Panc1 (cell line): ENCODE data around the gene HGD. TPM values are rescaled to one million over a fixed set of nuclear protein-coding genes. Genes with fewer than 3 reads are reported as not detected.

Experiments used
- ATAC-seq: fragments of 200-7000 bp; cut with Tn5 transposase; 2 replicates; pipeline ENCODE4 v1.9.1; 2020; ENCODE audit warnings: mild to moderate bottlenecking, moderate library complexity
- BruUV-seq: library from RNA; stranded (reverse); fragments of 400-500 nt; replicated peaks from 2 replicates; lab custom pipeline; 2021; lab: Mats Ljungman, UMichigan
- CTCF ChIA-PET: fragments of 300-600 bp; sonication (Branson Sonifier 250); formaldehyde crosslinking; loops from one replicate; lab custom pipeline; 2022; ENCODE audit warnings: antibody characterized with exemption; lab: Charles Lee
- POLR2A ChIA-PET: fragments of 300-600 bp; sonication (Branson Sonifier 250); formaldehyde crosslinking; loops from one replicate; lab custom pipeline; 2022; ENCODE audit warnings: antibody characterized with exemption; lab: Charles Lee
- DNase-seq: peaks from one replicate; pipeline ENCODE4 v3.0.0-alpha.2; 2010; ENCODE audit warnings: low read depth, low spot score
- H3K27ac ChIP-seq: 2 replicates; pipeline ENCODE4 v1.5.1; 2011; ENCODE audit warnings: mild to moderate bottlenecking, low read length, inconsistent platforms
- H3K27me3 ChIP-seq: fragments of 200-500 bp; sonication (Bioruptor generic); 2 replicates; pipeline ENCODE4 v1.6.0; 2014; ENCODE audit warnings: low read length, inconsistent platforms; ENCODE audit not compliant: control insufficient read depth, insufficient read depth
- H3K36me3 ChIP-seq: fragments of 200-500 bp; sonication (Bioruptor generic); 2 replicates; pipeline ENCODE4 v1.5.1; 2014; ENCODE audit warnings: inconsistent platforms, mild to moderate bottlenecking, low read length, moderate library complexity; ENCODE audit not compliant: control insufficient read depth, insufficient read depth
- H3K4me1 ChIP-seq: 2 replicates; pipeline ENCODE4 v1.5.1; 2011; ENCODE audit warnings: inconsistent platforms, mild to moderate bottlenecking, low read length, moderate library complexity; ENCODE audit not compliant: control insufficient read depth, insufficient read depth
- H3K4me3 ChIP-seq, 2 experiments: 2 replicates each; pipeline ENCODE4 v1.5.1; 2011 to 2012; ENCODE audit warnings: low read depth in 2 of 2, low read length in 2 of 2, mild to moderate bottlenecking in 2 of 2, inconsistent platforms in 1 of 2, moderate library complexity in 1 of 2
- H3K9me3 ChIP-seq: fragments of 200-500 bp; sonication (Bioruptor generic); 2 replicates; pipeline ENCODE4 v1.5.1; 2014; ENCODE audit warnings: low read depth, mild to moderate bottlenecking, inconsistent platforms, low read length, moderate library complexity; ENCODE audit not compliant: control insufficient read depth, insufficient read depth
- POLR2AphosphoS5 ChIP-seq: IDR thresholded peaks from 2 replicates; pipeline ENCODE4 v1.6.1; 2012; ENCODE audit warnings: mild to moderate bottlenecking, low read depth, low read length, moderate library complexity
- SIN3A ChIP-seq: IDR thresholded peaks from 2 replicates; pipeline ENCODE4 v1.6.1; 2012; ENCODE audit warnings: low read depth, mild to moderate bottlenecking, low read length, moderate library complexity, borderline replicate concordance; ENCODE audit not compliant: insufficient read depth
- TCF7L2 ChIP-seq: IDR thresholded peaks from 2 replicates; pipeline ENCODE4 v1.6.1; 2011; ENCODE audit warnings: mild to moderate bottlenecking, low read depth, low read length, inconsistent platforms
- in situ Hi-C: cut with HindIII; loops from 2 replicates; pipeline ENCODE4 v1.10.0; 2016; ENCODE audit warnings: low sequenced_read_pairs, low pct_unique_long_range_greater_than_20kb
- intact Hi-C: fragments of 100-400 bp; cut with micrococcal nuclease; formaldehyde crosslinking; loops from one replicate; pipeline ENCODE4 v1.10.0; 2022; ENCODE audit not compliant: unreplicated experiment
- total RNA-seq: library from RNA; stranded (reverse); gene quantifications from one replicate; pipeline ENCODE4 v1.2.1, GENCODE V29; 2021; ENCODE audit not compliant: unreplicated experiment
- TF ChIP-seq, protein P1 (sequence below): fragments of 450-650 bp; IDR thresholded peaks from 2 replicates; pipeline ENCODE4 v1.5.1; 2017; ENCODE audit warnings: mild to moderate bottlenecking
- TF ChIP-seq, protein P2 (sequence below), 2 experiments: IDR thresholded peaks; 2 replicates each; pipeline ENCODE4 v1.6.1; 2011 to 2012; ENCODE audit warnings: low read depth in 2 of 2, control low read depth in 1 of 2, low read length in 1 of 2, mild to moderate bottlenecking in 1 of 2, moderate library complexity in 1 of 2; ENCODE audit not compliant: insufficient read depth in 1 of 2

Gene HGD
- total RNA-seq, 1 experiment from 2014 or later, result 0.59 TPM

DNA sequence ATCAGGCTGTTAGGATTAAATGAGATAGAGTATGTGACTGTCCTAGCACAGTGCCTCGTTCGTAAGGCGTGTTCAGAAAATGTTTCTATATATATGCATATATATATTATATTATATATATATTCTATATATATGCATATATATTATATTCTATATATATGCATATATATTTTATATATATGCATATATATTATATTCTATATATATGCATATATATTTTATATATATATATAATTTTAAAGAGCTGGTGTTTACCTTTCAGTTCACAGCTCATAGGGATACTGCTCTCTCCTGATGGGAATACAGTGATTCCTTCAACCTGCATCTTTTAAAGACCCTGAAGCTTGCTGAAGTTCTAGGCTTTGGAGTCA lies 85.2 kb downstream of the HGD start:
- peaks cover 28% of the 10 kb centered on the region for H3K36me3 ChIP-seq
- H3K4me1 ChIP-seq, result peaks cover 14% of the 10 kb centered on the region
- H3K4me3 ChIP-seq, result peak overlapping the region; percentile 90 to 95
- CTCF ChIA-PET, result interaction anchor here (0.5 to 1.2 kb wide), 2 partner anchors 38 to 277 kb away, joined by 3 read pairs; no protein-coding TSS in a partner anchor
- BruUV-seq, result no TSS peak
- no peak for DNase-seq
- H3K9me3 ChIP-seq, result no peaks in the 10 kb centered on the region
- in situ Hi-C loops (no loop called here), intact Hi-C loops (no loop called here)
- peak overlapping the region; percentile 99 for H3K27ac ChIP-seq
- POLR2A ChIA-PET, result no interaction called here
- H3K27me3 ChIP-seq, result 0 out of 2 replicates have a peak, but pooled peaks cover 3% of the 10 kb centered on the region
- no peak for ATAC-seq
- TF ChIP-seq POLR2AphosphoS5, result no peak
- no peak for TF ChIP-seq TCF7L2
- TF ChIP-seq, protein P1, sequence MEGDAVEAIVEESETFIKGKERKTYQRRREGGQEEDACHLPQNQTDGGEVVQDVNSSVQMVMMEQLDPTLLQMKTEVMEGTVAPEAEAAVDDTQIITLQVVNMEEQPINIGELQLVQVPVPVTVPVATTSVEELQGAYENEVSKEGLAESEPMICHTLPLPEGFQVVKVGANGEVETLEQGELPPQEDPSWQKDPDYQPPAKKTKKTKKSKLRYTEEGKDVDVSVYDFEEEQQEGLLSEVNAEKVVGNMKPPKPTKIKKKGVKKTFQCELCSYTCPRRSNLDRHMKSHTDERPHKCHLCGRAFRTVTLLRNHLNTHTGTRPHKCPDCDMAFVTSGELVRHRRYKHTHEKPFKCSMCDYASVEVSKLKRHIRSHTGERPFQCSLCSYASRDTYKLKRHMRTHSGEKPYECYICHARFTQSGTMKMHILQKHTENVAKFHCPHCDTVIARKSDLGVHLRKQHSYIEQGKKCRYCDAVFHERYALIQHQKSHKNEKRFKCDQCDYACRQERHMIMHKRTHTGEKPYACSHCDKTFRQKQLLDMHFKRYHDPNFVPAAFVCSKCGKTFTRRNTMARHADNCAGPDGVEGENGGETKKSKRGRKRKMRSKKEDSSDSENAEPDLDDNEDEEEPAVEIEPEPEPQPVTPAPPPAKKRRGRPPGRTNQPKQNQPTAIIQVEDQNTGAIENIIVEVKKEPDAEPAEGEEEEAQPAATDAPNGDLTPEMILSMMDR, result no peak
- no peak for TF ChIP-seq SIN3A
- TF ChIP-seq, protein P2, sequence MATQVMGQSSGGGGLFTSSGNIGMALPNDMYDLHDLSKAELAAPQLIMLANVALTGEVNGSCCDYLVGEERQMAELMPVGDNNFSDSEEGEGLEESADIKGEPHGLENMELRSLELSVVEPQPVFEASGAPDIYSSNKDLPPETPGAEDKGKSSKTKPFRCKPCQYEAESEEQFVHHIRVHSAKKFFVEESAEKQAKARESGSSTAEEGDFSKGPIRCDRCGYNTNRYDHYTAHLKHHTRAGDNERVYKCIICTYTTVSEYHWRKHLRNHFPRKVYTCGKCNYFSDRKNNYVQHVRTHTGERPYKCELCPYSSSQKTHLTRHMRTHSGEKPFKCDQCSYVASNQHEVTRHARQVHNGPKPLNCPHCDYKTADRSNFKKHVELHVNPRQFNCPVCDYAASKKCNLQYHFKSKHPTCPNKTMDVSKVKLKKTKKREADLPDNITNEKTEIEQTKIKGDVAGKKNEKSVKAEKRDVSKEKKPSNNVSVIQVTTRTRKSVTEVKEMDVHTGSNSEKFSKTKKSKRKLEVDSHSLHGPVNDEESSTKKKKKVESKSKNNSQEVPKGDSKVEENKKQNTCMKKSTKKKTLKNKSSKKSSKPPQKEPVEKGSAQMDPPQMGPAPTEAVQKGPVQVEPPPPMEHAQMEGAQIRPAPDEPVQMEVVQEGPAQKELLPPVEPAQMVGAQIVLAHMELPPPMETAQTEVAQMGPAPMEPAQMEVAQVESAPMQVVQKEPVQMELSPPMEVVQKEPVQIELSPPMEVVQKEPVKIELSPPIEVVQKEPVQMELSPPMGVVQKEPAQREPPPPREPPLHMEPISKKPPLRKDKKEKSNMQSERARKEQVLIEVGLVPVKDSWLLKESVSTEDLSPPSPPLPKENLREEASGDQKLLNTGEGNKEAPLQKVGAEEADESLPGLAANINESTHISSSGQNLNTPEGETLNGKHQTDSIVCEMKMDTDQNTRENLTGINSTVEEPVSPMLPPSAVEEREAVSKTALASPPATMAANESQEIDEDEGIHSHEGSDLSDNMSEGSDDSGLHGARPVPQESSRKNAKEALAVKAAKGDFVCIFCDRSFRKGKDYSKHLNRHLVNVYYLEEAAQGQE (IDR thresholded peaks at IDR 0.05; ENCODE audit: insufficient read depth in 1 of 2, low read depth in 2 of 2, low read length in 1 of 2), result no peak

DNA sequence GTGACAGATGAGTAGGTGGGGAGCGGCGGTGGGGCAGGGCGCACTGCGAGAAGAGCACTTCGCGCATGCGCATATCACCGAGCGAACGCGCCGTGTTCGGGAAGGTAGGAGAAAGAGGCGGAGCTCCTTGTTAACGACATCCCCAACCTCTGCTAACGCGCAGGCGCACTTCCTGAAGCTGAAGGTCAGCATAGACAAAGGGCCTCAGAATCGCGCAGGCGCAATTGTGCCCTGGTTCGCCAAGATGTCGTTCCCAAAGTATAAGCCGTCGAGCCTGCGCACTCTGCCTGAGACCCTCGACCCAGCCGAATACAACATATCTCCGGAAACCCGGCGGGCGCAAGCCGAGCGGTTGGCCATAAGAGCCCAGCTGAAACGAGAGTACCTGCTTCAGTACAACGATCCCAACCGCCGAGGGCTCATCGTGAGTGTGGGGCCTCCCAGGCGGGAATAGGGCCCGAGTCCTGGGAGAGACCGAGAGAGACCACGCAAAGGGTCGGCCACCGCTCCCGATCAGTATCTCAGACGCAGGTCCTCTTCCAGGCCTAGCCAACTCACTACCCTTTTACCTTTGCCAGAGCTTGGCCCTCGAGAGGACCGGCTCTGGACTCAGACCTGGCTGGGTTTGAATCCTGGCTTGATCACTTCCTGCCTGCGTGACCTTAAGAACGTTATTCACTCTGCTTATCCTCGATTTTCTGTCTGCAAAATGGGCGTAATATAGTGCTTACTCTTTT lies 85.8 kb downstream of the HGD start, which contains the start of gene NDUFB4:
TSS of gene NDUFB4 (plus strand) at position 221 of the 737 bp plus-strand sequence. CDS start at position 245, 24 bp downstream.
- peak; percentile 100 for ATAC-seq
- POLR2A ChIA-PET, result interaction anchor here (0.6 to 1.1 kb wide), 3 partner anchors 38 to 189 kb away, joined by 3 to 6 read pairs (median 4); partner anchors contain the start of genes GTF2E1 and RABL3

More for the DNA sequence above, 85.8 kb downstream of the HGD start, which contains the start of gene NDUFB4:
- 0 out of 2 replicates have a peak, but pooled peaks cover 8% of the 10 kb centered on the region for H3K27me3 ChIP-seq
- H3K27ac ChIP-seq, result peak within 1 kb of the TSS; percentile 99
- H3K36me3 ChIP-seq, result peaks cover 23% of the 10 kb centered on the region
- TF ChIP-seq, protein P2 (IDR thresholded peaks at IDR 0.05; ENCODE audit: insufficient read depth in 1 of 2, low read depth in 2 of 2, low read length in 1 of 2), result no peak
- TF ChIP-seq SIN3A (no peak), POLR2AphosphoS5 (peak; percentile 94), TCF7L2 (no peak)
- peak; percentile 92 for DNase-seq
- no peaks in the 10 kb centered on the region for H3K9me3 ChIP-seq
- in situ Hi-C loops, result no loop called here
- BruUV-seq, result TSS peak; percentile 76
- intact Hi-C loops, result no loop called here
- H3K4me3 ChIP-seq, result peak within 1 kb of the TSS; percentile 90 to 95
- CTCF ChIA-PET, result interaction anchor here (1.2 kb wide), 1 partner anchor 38 kb away, joined by 3 read pairs; no protein-coding TSS in a partner anchor
- peaks cover 14% of the 10 kb centered on the region for H3K4me1 ChIP-seq
